WTC11 (cell line): ENCODE results near the gene BRME1. TPM values are rescaled to one million over a fixed set of nuclear protein-coding genes. Genes with fewer than 3 reads are reported as not detected.

ENCODE experiments used
- ATAC-seq: fragments of 200-7000 bp; cut with Tn5 transposase; 2 replicates; pipeline ENCODE4 v1.10.0; 2021; ENCODE audit warnings: mild to moderate bottlenecking, moderate library complexity
- CTCF ChIA-PET: fragments of 300-600 bp; sonication (Branson Sonifier 250); formaldehyde crosslinking; loops from one replicate; lab custom pipeline; 2021; ENCODE audit warnings: antibody characterized with exemption; lab: Charles Lee
- POLR2A ChIA-PET: fragments of 350-600 bp; sonication (Branson Sonifier 250); formaldehyde crosslinking; loops from one replicate; lab custom pipeline; 2021; ENCODE audit warnings: antibody characterized with exemption; lab: Charles Lee
- DNase-seq: peaks from one replicate; pipeline ENCODE4 v3.0.0; 2021; ENCODE audit warnings: low spot score
- H3K27ac Mint-ChIP-seq: 2 replicates; pipeline ENCODE4 v1.8.0; 2021; ENCODE audit warnings: mixed read lengths
- H3K27me3 Mint-ChIP-seq: 2 replicates; pipeline ENCODE4 v1.8.0; 2021; ENCODE audit warnings: low read depth, mild to moderate bottlenecking, moderate library complexity, mixed read lengths
- H3K36me3 Mint-ChIP-seq: 2 replicates; pipeline ENCODE4 v1.8.0; 2021; ENCODE audit warnings: mixed read lengths
- H3K4me1 Mint-ChIP-seq: 2 replicates; pipeline ENCODE4 v1.8.0; 2022; ENCODE audit warnings: mixed read lengths
- H3K4me3 Mint-ChIP-seq: 2 replicates; pipeline ENCODE4 v1.8.0; 2021; ENCODE audit warnings: mild to moderate bottlenecking, moderate library complexity, mixed read lengths
- H3K9me3 Mint-ChIP-seq: 2 replicates; pipeline ENCODE4 v1.8.0; 2021; ENCODE audit warnings: mixed read lengths
- ARID4B ChIP-seq: sonication (generic); formaldehyde crosslinking; IDR thresholded peaks from 2 replicates; pipeline ENCODE4 v1.8.0; 2023; ENCODE audit warnings: missing genetic modification reagents, mild to moderate bottlenecking, borderline replicate concordance
- FOXJ3 ChIP-seq: sonication (generic); formaldehyde crosslinking; IDR thresholded peaks from 2 replicates; pipeline ENCODE4 v1.9.0; 2021; ENCODE audit warnings: missing genetic modification reagents, mild to moderate bottlenecking, borderline replicate concordance
- HMGXB4 ChIP-seq: sonication (generic); formaldehyde crosslinking; IDR thresholded peaks from 2 replicates; pipeline ENCODE4 v1.8.1; 2023; ENCODE audit warnings: mild to moderate bottlenecking, moderate library complexity, missing genetic modification reagents
- KAT7 ChIP-seq: sonication (generic); formaldehyde crosslinking; IDR thresholded peaks from 2 replicates; pipeline ENCODE4 v1.8.1; 2023; ENCODE audit warnings: missing genetic modification reagents, mild to moderate bottlenecking, borderline replicate concordance
- SMAD3 ChIP-seq: sonication (generic); formaldehyde crosslinking; IDR thresholded peaks from 2 replicates; pipeline ENCODE4 v1.8.0; 2022; ENCODE audit warnings: missing genetic modification reagents, mild to moderate bottlenecking, borderline replicate concordance
- SOX15 ChIP-seq: fragments of 250-450 bp; sonication (Bioruptor Pico); IDR thresholded peaks from 2 replicates; pipeline ENCODE4 v1.9.0; 2021; ENCODE audit warnings: mild to moderate bottlenecking
- STAT6 ChIP-seq: sonication (generic); formaldehyde crosslinking; conservative IDR thresholded peaks from 2 replicates; pipeline ENCODE4 v1.8.1; 2023; ENCODE audit warnings: mild to moderate bottlenecking, low read depth, missing genetic modification reagents, moderate library complexity
- TEAD1 ChIP-seq: sonication (generic); formaldehyde crosslinking; IDR thresholded peaks from 2 replicates; pipeline ENCODE4 v1.8.0; 2022; ENCODE audit warnings: mild to moderate bottlenecking, missing genetic modification reagents
- TEAD4 ChIP-seq: sonication (generic); formaldehyde crosslinking; IDR thresholded peaks from 2 replicates; pipeline ENCODE4 v1.8.0; 2022; ENCODE audit warnings: mild to moderate bottlenecking, missing genetic modification reagents
- TP53 ChIP-seq: sonication (generic); formaldehyde crosslinking; IDR thresholded peaks from 2 replicates; pipeline ENCODE4 v1.8.1; 2023; ENCODE audit warnings: mild to moderate bottlenecking, missing genetic modification reagents
- ZNF138 ChIP-seq: sonication (generic); formaldehyde crosslinking; conservative IDR thresholded peaks from 2 replicates; pipeline ENCODE4 v1.8.1; 2022; ENCODE audit warnings: mild to moderate bottlenecking, moderate library complexity, missing genetic modification reagents
- ZNF263 ChIP-seq: sonication (generic); formaldehyde crosslinking; IDR thresholded peaks from 2 replicates; pipeline ENCODE4 v1.8.1; 2022; ENCODE audit warnings: low read depth, mild to moderate bottlenecking, moderate library complexity, missing genetic modification reagents
- ZNF281 ChIP-seq: sonication (generic); formaldehyde crosslinking; IDR thresholded peaks from 2 replicates; pipeline ENCODE4 v1.8.0; 2023; ENCODE audit warnings: mild to moderate bottlenecking, missing genetic modification reagents
- ZNF317 ChIP-seq: sonication (generic); formaldehyde crosslinking; IDR thresholded peaks from 2 replicates; pipeline ENCODE4 v1.8.1; 2023; ENCODE audit warnings: low read depth, mild to moderate bottlenecking, moderate library complexity, missing genetic modification reagents, borderline replicate concordance
- ZNF425 ChIP-seq: fragments of 250-450 bp; sonication (Bioruptor Pico); conservative IDR thresholded peaks from 2 replicates; pipeline ENCODE4 v1.9.0; 2021; ENCODE audit warnings: mild to moderate bottlenecking
- total RNA-seq: library from RNA; stranded (reverse); gene quantifications from 3 replicates; pipeline ENCODE4 v1.2.3, GENCODE V29; 2021

BRME1 gene
- total RNA-seq, 1 experiment from 2014 or later = 5.0 TPM

- TF ChIP-seq STAT6 (CRISPR knock-in tag) (no peak), ZNF138 (CRISPR knock-in tag) (no peak), ZNF281 (no peak), ZNF425 (no peak)
These were observed 13.0 kb downstream of the BRME1 start (continued) for GRCh38 chr19:13892870-13893269.

GRCh38 chr19:13890136-13890535 is 15.8 kb downstream of the BRME1 start:
- ATAC-seq = no peak
- POLR2A ChIA-PET = no interaction called here
- TF ChIP-seq TP53 (CRISPR knock-in tag) = no peak
- TF ChIP-seq ZNF263 (CRISPR knock-in tag) = no peak
- TF ChIP-seq ARID4B (CRISPR knock-in tag) = no peak
- no peak for TF ChIP-seq HMGXB4 (CRISPR knock-in tag)
- no peak for TF ChIP-seq FOXJ3
- no peak for TF ChIP-seq SOX15 (CRISPR knock-in tag)
- no peak for TF ChIP-seq ZNF317 (CRISPR knock-in tag)
- no peak for TF ChIP-seq KAT7 (CRISPR knock-in tag)
- TF ChIP-seq TEAD4 (CRISPR knock-in tag) = no peak
- TF ChIP-seq TEAD1 = no peak
- TF ChIP-seq SMAD3 (CRISPR knock-in tag) = no peak
- no peak for TF ChIP-seq ZNF138 (CRISPR knock-in tag)

More at GRCh38 chr19:13890136-13890535, 15.8 kb downstream of the BRME1 start:
- H3K4me1 Mint-ChIP-seq = no peaks in the 10 kb centered on the region
- H3K27ac Mint-ChIP-seq = no peak overlapping the region
- no peaks in the 10 kb centered on the region for H3K36me3 Mint-ChIP-seq
- no peaks in the 10 kb centered on the region for H3K9me3 Mint-ChIP-seq
- H3K27me3 Mint-ChIP-seq = no peaks in the 10 kb centered on the region
- H3K4me3 Mint-ChIP-seq = no peak overlapping the region
- CTCF ChIA-PET = no interaction called here
- no peak for DNase-seq
